ENCODE results near the gene ITGB3. TPM values are rescaled to one million over a fixed set of nuclear protein-coding genes. Genes with fewer than 3 reads are reported as not detected.

Gene ITGB3
- total RNA-seq, 1 donor from 2014 or later, result 65.7 TPM

- DNase-seq (ENCODE audit: low read depth in 2 of 2), result no peak
These were observed 42.2 kb downstream of the ITGB3 start for GRCh38 chr17:47295874-47296255.

- no peak for DNase-seq (ENCODE audit: low read depth in 2 of 2)
These were observed 44.2 kb downstream of the ITGB3 start for GRCh38 chr17:47297661-47298400.

- DNase-seq (ENCODE audit: low read depth in 2 of 2), result no peak
These were observed 45.1 kb downstream of the ITGB3 start for GRCh38 chr17:47298712-47299111.

- DNase-seq (ENCODE audit: low read depth in 2 of 2), result no peak
These were observed 45.7 kb downstream of the ITGB3 start for GRCh38 chr17:47299239-47299910.

- no peak for DNase-seq (ENCODE audit: low read depth in 2 of 2)
These were observed 47.1 kb downstream of the ITGB3 start for GRCh38 chr17:47300718-47301117.

GRCh38 chr17:47301161-47301560 is 47.5 kb downstream of the ITGB3 start:
- no peak for DNase-seq (ENCODE audit: low read depth in 2 of 2)

- no peak for DNase-seq (ENCODE audit: low read depth in 2 of 2)
These were observed 48.2 kb downstream of the ITGB3 start for GRCh38 chr17:47301831-47302230.

GRCh38 chr17:47304186-47304585 is 50.6 kb downstream of the ITGB3 start:
- peak in 1 of 2 donors; percentile 36 for DNase-seq (ENCODE audit: low read depth in 2 of 2)

GRCh38 chr17:47305302-47305923 is 51.8 kb downstream of the ITGB3 start:
- DNase-seq (ENCODE audit: low read depth in 2 of 2), result peak; percentile 67 to 93

- no peak for DNase-seq (ENCODE audit: low read depth in 2 of 2)
These were observed 56.6 kb downstream of the ITGB3 start for GRCh38 chr17:47310186-47310733.

GRCh38 chr17:47311420-47311819 is 57.8 kb downstream of the ITGB3 start:
- no peak for DNase-seq (ENCODE audit: low read depth in 2 of 2)

GRCh38 chr17:47315451-47316266 is 62.0 kb downstream of the ITGB3 start:
- DNase-seq (ENCODE audit: low read depth in 2 of 2), result peak; percentile 85 to 88

- peak; percentile 53 to 76 for DNase-seq (ENCODE audit: low read depth in 2 of 2)
These were observed 62.7 kb downstream of the ITGB3 start for GRCh38 chr17:47316311-47316710.

GRCh38 chr17:47317119-47317518 is 63.5 kb downstream of the ITGB3 start:
- no peak for DNase-seq (ENCODE audit: low read depth in 2 of 2)

GRCh38 chr17:47318197-47318918 is 64.7 kb downstream of the ITGB3 start:
- no peak for DNase-seq (ENCODE audit: low read depth in 2 of 2)

- no peak for DNase-seq (ENCODE audit: low read depth in 2 of 2)
These were observed 67.4 kb downstream of the ITGB3 start for GRCh38 chr17:47320879-47321502.

- peak; percentile 89 to 92 for DNase-seq (ENCODE audit: low read depth in 2 of 2)
These were observed 70.0 kb downstream of the ITGB3 start, which contains the start of gene EFCAB13 for GRCh38 chr17:47323382-47324223. Gene EFCAB13 (plus strand): TSS chr17:47323955. CDS start chr17:47328354, 4,399 bp downstream.

- peak; percentile 54 to 62 for DNase-seq (ENCODE audit: low read depth in 2 of 2)
These were observed 70.8 kb downstream of the ITGB3 start for GRCh38 chr17:47324224-47325020.
